ENCODE data around the gene OXNAD1.

OXNAD1 gene

GRCh38 chr3:16279010-16279801 is 14.2 kb downstream of the OXNAD1 start:
- Histone ChIP-seq H3K36me3 (replicated peaks) (no peaks in the 10 kb centered on the region), H3K27ac (no peak overlapping the region), H3K4me3 (ENCODE audit: low read depth, low read length) (no peak overlapping the region), H3K27me3 (replicated peaks) (no peaks in the 10 kb centered on the region)
- no peak for DNase-seq
- in situ Hi-C loops (cut with HindIII; ENCODE audit: low pct_ligation_motif_present, low sequenced_read_pairs): loop anchor here (10.0 kb wide), 1 partner anchor 266 kb away; no protein-coding TSS in a partner anchor
- TF ChIP-seq CTCF (IDR thresholded peaks at IDR 0.05; ENCODE audit: low read depth, low read length, missing control alignments): no peak

GRCh38 chr3:16280671-16281070 is 15.7 kb downstream of the OXNAD1 start:
- H3K27me3 ChIP-seq (replicated peaks): no peaks in the 10 kb centered on the region
- TF ChIP-seq CTCF (IDR thresholded peaks at IDR 0.05; ENCODE audit: low read depth, low read length, missing control alignments): no peak
- no peak overlapping the region for H3K27ac ChIP-seq
- H3K36me3 ChIP-seq (replicated peaks): no peaks in the 10 kb centered on the region
- DNase-seq: no peak
- in situ Hi-C loops (cut with HindIII; ENCODE audit: low pct_ligation_motif_present, low sequenced_read_pairs): no loop called here
- H3K4me3 ChIP-seq (ENCODE audit: low read depth, low read length): no peak overlapping the region

- Histone ChIP-seq H3K27me3 (replicated peaks) (no peaks in the 10 kb centered on the region), H3K27ac (no peak overlapping the region), H3K36me3 (replicated peaks) (no peaks in the 10 kb centered on the region), H3K4me3 (ENCODE audit: low read depth, low read length) (no peak overlapping the region)
- DNase-seq: no peak
- no peak for TF ChIP-seq CTCF (IDR thresholded peaks at IDR 0.05; ENCODE audit: low read depth, low read length, missing control alignments)
- in situ Hi-C loops (cut with HindIII; ENCODE audit: low pct_ligation_motif_present, low sequenced_read_pairs): no loop called here
Measured at GRCh38 chr3:16284633-16285032, 19.6 kb downstream of the OXNAD1 start.

GRCh38 chr3:16286161-16286560 is 21.1 kb downstream of the OXNAD1 start:
- Histone ChIP-seq H3K27ac (no peak overlapping the region), H3K4me3 (ENCODE audit: low read depth, low read length) (no peak overlapping the region), H3K27me3 (replicated peaks) (no peaks in the 10 kb centered on the region), H3K36me3 (replicated peaks) (no peaks in the 10 kb centered on the region)
- TF ChIP-seq CTCF (IDR thresholded peaks at IDR 0.05; ENCODE audit: low read depth, low read length, missing control alignments): no peak
- in situ Hi-C loops (cut with HindIII; ENCODE audit: low pct_ligation_motif_present, low sequenced_read_pairs): no loop called here
- no peak for DNase-seq

GRCh38 chr3:16286751-16287543 is 21.9 kb downstream of the OXNAD1 start:
- TF ChIP-seq CTCF (IDR thresholded peaks at IDR 0.05; ENCODE audit: low read depth, low read length, missing control alignments): no peak
- H3K4me3 ChIP-seq (ENCODE audit: low read depth, low read length): no peak overlapping the region
- H3K27ac ChIP-seq: no peak overlapping the region
- H3K27me3 ChIP-seq (replicated peaks): no peaks in the 10 kb centered on the region
- in situ Hi-C loops (cut with HindIII; ENCODE audit: low pct_ligation_motif_present, low sequenced_read_pairs): no loop called here
- no peaks in the 10 kb centered on the region for H3K36me3 ChIP-seq (replicated peaks)
- DNase-seq: no peak
